ENCODE results near the gene SRGAP2C. TPM values are rescaled to one million over a fixed set of nuclear protein-coding genes. Genes with fewer than 3 reads are reported as not detected.
"Not testable (repeated sequence)": the region's sequence is repeated elsewhere in the genome, so short reads cannot be mapped to it uniquely, and the experiment has no call there.

Gene SRGAP2C
- total RNA-seq, 1 donor from 2014 or later = 51.0 TPM

DNA sequence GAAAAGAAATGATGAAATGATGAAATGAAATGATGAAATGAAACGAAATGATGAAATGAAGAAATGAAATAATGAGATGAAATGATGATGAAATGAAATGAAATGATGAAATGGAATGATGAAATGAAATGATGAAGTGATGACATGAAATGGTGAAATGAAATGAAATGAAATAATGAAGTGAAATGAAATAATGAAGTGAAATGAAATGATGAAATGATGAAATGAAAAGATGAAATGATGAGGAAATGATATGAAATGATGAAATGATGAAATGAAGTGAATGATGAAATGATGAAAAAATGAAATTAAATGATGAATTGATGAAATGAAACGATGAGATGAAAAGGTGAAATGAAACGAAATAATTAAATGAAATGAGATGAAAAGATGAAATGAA lies 215.3 kb downstream of the SRGAP2C start:
- peak; percentile 80 for FAIRE-seq

DNA sequence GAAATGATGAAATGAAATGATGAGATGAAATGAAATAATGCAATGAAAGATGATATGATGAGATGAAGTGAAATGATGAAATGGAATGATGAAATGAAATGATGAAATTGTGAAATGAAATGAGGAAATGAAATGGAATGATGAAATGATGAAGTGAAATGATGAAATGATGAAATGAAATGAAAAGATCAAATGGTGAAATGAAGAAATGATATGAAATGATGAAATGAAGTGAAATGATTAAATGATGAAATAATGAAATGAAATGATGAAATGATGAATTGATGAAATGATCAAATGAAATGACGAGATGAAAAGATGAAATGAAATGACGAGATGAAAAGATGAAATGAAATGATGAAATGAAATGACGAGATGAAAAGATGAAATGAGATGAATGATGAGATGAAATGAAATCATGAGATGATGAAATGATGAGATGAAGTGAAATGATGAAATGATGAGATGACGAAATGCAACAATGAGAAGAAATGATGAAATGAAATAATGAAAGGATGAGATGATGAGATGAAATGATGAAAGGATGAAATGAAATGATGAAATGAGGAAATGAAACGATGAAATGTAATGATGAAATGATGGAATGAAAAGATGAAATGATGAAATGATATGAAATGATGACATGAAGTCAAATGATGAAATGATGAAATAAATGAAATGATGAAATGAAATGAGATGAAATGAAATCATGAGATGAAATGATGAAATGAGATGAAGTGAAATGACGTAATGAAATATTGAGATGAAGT lies 216.0 kb downstream of the SRGAP2C start:
- not testable (repeated sequence) for DNase-seq (ENCODE audit: low spot score in 2 of 2)
- FAIRE-seq = peak; percentile 80

More for the DNA sequence above, 215.3 kb downstream of the SRGAP2C start:
- not testable (repeated sequence) for DNase-seq (ENCODE audit: low spot score in 2 of 2)

DNA sequence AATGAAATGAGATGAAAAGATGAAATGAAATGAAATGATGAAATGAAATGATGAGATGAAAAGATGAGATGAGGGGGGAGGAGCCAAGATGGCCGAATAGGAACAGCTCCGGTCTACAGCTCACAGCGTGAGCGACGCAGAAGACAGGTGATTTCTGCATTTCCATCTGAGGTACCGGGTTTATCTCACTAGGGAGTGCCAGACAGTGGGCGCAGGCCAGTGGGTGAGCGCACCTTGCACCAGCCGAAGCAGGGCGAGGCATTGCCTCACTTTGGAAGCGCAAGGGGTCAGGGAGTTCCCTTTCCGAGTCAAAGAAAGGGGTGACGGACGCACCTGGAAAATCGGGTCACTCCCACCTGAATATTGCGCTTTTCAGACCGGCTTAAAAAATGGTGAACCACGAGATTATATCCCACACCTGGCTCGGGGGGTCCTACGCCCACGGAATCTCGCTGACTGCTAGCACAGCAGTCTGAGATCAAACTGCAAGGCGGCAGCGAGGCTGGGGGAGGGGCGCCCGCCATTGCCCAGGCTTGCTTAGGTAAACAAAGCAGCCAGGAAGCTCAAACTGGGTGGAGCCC lies 216.7 kb downstream of the SRGAP2C start:
- FAIRE-seq; DNase-seq (ENCODE audit: low spot score in 2 of 2): not testable (repeated sequence)

DNA sequence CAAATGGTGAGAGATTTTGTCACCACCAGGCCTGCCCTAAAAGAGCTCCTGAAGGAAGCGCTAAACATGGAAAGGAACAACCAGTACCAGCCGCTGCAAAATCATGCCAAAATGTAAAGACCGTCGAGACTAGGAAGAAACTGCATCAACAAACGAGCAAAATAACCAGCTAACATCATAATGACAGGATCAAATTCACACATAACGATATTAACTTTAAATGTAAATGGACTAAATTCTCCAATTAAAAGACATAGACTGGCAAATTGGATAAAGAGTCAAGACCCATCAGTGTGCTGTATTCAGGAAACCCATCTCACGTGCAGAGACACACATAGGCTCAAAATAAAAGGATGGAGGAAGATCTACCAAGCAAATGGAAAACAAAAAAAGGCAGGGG lies 218.5 kb downstream of the SRGAP2C start:
- DNase-seq (ENCODE audit: low spot score in 2 of 2); FAIRE-seq: not testable (repeated sequence)

DNA sequence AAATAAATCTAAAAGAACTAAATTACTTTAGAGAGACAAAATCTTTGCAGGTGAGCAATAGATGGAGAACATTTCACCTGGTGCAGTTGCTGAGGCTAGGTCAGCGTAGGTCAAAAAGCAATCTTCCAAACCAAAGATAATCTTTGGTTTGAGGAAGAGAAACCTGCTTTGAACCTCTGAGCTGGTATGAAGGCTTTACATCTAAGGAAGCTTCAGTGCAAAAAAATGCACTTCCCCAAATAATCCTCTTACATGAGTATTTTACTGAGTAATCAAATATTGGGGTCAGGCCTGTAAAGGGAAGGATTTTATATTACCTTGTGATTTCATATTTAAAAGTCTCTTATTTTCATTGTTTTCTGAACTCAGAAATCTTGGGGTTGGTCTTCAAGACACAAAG lies 223.6 kb downstream of the SRGAP2C start:
- DNase-seq (ENCODE audit: low spot score in 2 of 2) = no peak
- no peak for FAIRE-seq

DNA sequence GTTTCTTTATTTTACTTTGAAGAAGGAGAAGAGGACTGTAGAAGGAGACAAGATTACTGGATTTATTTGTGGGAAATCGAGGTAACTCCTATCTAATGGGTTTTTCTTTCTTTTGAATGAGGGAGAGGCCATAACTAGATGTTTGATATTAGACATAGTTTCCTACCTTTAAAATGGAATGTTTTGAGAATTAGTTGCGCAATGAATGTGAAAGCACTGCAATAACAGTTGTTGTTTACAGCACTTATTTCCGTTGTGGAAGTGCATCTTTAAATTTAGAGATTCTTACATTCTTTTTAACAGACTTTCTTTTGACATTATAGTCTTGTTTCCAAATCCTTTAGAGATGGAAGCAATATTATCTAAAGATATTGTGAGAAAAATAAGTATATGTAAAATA lies 229.0 kb downstream of the SRGAP2C start:
- FAIRE-seq (no peak), DNase-seq (ENCODE audit: low spot score in 2 of 2) (no peak)

DNA sequence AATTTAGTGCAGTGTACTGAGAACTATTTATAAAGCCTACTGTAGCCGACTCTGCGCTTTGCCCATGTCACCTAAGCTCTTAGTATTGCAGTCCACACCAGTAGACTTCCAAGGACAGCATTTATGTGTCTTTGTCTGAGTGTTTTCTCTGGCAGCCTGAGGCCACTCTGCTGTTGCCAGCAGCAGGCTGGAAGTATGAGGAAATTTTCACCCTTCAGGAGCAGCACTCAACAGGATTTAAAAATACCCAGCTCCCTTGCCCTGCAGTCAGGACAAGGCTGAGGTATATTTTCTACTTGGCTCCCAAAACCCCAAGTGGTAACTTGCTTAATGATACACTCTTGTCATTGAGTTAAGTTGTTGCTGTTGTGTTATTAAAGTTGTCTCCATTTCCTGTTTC lies 230.1 kb downstream of the SRGAP2C start:
- DNase-seq (ENCODE audit: low spot score in 2 of 2) = no peak
- no peak for FAIRE-seq

DNA sequence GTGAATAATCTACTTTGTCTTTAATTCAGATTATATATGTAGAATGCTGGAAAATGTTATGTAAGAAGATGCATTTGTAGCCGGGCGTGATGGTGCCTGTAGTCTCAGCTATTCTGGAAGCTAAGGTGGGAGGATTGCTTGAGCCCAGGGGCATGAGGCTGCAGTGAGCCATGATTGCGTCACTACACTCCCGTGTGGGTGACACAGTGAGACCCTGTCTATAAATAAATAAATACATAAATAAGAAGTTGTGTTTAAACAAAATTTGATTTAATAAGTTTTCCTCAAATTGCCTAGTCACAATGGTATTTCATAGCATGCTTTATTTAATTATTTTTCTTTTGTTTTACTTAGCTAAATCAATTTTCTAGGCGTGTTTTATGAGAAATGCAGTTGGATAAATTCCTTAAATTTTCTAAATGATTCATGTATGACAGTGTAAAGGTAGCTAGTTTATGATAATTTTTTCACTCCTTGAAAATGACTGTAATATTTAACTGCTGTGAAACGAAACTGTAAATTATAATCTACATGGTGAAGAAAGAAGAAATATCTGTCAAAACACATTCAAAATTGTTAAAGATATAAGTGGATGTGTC lies 232.6 kb downstream of the SRGAP2C start:
- FAIRE-seq (no peak), DNase-seq (ENCODE audit: low spot score in 2 of 2) (no peak)

DNA sequence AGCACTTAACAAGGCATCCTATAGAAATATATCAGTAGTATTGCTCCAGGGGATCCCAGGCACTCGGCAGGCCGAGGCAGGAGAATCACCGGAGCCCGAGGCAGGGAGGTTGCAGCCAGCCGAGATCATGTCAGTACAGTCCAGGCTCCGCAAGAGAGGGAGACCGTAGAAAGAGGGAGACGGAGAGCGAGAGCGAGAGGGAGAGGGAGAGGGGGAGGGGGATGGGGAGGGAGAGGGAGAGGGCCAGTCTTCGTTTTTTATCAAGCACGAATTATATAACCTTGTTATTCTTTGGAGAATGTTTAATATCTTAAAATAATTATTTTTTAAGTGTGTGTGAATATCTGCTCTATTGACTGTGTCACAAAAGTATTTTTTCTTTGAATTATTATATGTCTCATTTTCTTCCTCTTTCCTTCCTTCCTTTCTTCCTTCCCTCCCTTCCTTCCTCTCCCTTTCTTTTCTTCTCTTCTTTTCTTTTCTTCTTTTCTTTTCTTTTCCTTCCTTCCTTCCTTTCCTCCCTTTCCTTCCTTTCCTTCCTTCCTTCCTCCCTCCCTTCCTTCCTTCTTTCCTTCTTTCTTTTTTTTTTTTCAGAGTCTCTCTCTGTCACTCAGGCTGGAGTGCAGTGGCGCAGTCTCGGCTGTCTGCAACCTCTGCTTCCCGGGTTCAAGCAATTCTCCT lies 233.7 kb downstream of the SRGAP2C start:
- no peak for DNase-seq (ENCODE audit: low spot score in 2 of 2)
- no peak for FAIRE-seq

DNA sequence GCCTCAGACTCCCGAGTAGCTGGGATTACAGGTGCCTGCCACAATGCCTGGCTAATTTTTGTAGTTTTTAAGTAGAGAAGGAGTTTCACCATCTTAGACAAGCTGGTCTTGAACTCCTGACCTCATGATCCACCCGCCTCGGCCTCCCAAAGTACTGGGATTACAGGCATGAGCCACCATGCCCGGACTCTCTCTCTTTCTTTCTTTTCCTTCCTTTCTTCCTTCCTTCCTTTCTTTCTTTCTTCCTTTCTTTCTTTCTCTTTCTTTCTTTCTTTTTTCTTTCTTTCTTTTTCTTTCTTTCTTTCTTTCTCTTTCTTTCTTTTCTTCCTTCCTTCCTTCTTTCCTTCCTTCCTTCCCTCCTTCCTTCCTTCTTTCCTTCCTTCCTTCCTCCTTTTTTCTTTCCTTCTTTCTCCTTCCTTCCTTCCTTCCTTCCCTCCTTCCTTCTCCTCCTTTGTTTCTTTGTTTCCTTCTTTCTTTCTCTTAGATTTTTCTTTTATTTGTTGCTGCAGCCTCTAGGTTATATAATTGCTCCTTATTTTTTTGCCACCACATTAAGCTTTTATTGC lies 234.4 kb downstream of the SRGAP2C start:
- FAIRE-seq = not testable (repeated sequence)

DNA sequence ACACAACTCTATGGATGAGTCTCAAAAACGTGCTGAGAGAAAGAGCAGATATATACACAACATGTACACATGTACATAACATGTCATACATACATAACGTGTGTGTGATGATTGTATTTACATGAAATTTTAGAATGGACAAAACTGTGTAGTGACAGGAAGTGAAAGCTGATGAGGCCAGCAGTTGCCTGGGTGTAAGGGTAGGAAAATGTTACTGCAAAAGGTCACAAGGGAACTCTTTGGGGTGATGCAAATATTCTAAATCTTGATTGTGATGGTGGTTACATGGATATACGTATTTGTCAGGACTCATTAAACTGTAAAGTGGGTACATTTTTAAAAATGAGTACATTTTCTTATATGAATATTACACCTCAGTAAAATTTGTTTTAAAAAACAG lies 236.7 kb downstream of the SRGAP2C start:
- FAIRE-seq = peak; percentile 39
- not testable (repeated sequence) for DNase-seq (ENCODE audit: low spot score in 2 of 2)

More for the DNA sequence above, 234.4 kb downstream of the SRGAP2C start:
- not testable (repeated sequence) for DNase-seq (ENCODE audit: low spot score in 2 of 2)

DNA sequence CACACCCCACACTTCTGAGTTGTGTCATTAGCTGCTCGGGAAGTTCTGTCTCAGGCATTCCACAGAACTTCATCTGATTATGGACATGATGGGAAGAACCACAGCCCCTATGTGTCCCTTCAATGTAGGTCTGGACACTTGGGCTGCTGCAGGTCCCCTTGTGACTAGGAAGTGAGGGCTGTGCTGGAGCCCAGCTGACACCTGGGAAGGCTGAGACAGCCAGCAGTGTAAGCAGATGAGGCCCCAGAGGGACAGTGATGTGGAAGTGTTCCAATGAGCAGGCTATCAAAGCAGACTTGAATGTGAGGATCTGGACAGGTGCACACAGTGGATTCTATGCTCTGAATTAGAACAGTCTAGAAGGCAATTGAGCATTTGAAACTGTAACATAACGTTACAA lies 239.2 kb downstream of the SRGAP2C start:
- not testable (repeated sequence) for FAIRE-seq; DNase-seq (ENCODE audit: low spot score in 2 of 2)

DNA sequence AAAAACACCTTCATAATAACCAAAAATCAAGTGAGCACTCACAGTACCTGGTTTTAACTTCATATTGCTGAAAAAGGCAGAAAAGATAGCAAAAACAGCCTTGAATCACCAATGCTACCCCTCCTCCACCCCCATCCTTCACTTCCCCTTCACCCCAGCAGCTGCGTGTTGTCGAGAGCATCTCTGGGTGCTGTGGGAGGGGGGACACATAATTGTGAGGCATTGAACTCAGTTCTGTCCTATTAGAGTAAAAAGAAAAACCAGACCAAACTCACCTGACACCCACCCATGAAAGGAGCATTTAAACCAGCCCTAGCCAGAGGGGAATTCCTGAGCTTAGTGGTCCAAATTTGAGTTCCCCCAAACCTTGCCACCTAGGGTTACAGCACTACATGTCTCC lies 248.7 kb downstream of the SRGAP2C start:
- DNase-seq (ENCODE audit: low spot score in 2 of 2); FAIRE-seq: not testable (repeated sequence)

DNA sequence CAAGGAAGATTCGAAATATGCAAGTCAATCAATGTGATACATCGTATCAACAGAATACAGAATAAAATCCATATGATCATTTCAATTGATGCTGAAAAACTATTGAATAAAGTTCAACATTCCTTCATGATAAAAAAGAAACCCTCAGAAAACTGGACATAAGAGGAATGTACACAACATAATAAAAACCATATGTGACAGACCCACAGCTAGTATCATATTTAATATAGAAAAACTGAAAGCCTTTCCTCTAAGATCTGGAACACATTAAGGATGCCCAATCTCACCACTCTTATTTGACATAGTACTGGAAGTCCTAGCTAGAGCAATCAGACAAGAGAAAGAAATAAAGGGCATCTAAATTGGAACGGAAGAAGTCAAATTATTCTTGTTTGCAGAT lies 254.1 kb downstream of the SRGAP2C start:
- not testable (repeated sequence) for FAIRE-seq; DNase-seq (ENCODE audit: low spot score in 2 of 2)

DNA sequence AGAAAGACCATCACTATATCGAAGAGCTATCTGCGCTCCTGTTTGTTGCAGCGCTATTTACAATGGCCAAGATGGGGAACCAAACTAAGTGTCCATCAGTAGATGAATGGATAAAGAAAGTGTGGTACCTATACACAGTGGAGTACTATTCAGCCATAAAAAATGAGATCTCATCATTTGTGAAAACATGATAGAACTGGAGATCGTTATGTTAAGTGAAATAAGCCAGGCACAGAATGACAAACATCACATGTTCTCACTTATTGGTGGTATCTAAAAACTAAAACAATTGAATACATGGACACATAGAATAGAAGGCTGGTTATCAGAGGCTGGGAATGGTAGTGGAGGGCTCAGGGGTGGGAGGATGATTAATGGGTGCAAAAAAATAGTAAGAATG lies 256.2 kb downstream of the SRGAP2C start:
- FAIRE-seq = no peak

More for the DNA sequence above, 256.2 kb downstream of the SRGAP2C start:
- DNase-seq (ENCODE audit: low spot score in 2 of 2) = no peak

Small RNAs within 50 kb of the gene (small RNA-seq; reads per million reads assigned to genes)
- not detected for gene AC243994.1

Other genes starting within 250 kb of the SRGAP2C start
- 0.82 TPM for gene FAM72B, start 635 bp upstream of the SRGAP2C start, total RNA-seq